ENCODE results near the gene FKBP8. TPM values are rescaled to one million over a fixed set of nuclear protein-coding genes. Genes with fewer than 3 reads are reported as not detected.

FKBP8 gene
- total RNA-seq, 4 donors from 2014 or later, result 139 to 273 (median 205) TPM

- H3K4me1 ChIP-seq, result peaks cover 0 to 25% of the 10 kb centered on the region in 2 donors
- no peak for DNase-seq
- TF ChIP-seq POLR2A (IDR thresholded peaks at IDR 0.05) (no peak), CTCF (IDR thresholded peaks at IDR 0.05) (no peak)
- H3K4me3 ChIP-seq, result no peak overlapping the region
- peak overlapping the region; percentile 38 to 62 for H3K27ac ChIP-seq
- no peaks in the 10 kb centered on the region for H3K36me3 ChIP-seq
- intact Hi-C loops (cut with DNase I; ENCODE audit: low total_unique reads), result no loop called here
- H3K27me3 ChIP-seq, result no peaks in the 10 kb centered on the region
- no peaks in the 10 kb centered on the region for H3K9me3 ChIP-seq
Measured at GRCh38 chr19:18508585-18508984, 34.8 kb downstream of the FKBP8 start.

- H3K4me1 ChIP-seq, result peaks cover 0 to 22% of the 10 kb centered on the region in 2 donors
- no peak overlapping the region for H3K4me3 ChIP-seq
- TF ChIP-seq CTCF (IDR thresholded peaks at IDR 0.05) (peak in 1 of 4 experiments; percentile 17), POLR2A (IDR thresholded peaks at IDR 0.05) (no peak)
- H3K27me3 ChIP-seq, result no peaks in the 10 kb centered on the region
- no peaks in the 10 kb centered on the region for H3K9me3 ChIP-seq
- intact Hi-C loops (cut with DNase I; ENCODE audit: low total_unique reads), result no loop called here
- H3K27ac ChIP-seq, result peak overlapping the region; percentile 38 to 62
- no peak for DNase-seq
- H3K36me3 ChIP-seq, result no peaks in the 10 kb centered on the region
Measured at GRCh38 chr19:18507727-18508440, 35.5 kb downstream of the FKBP8 start.

GRCh38 chr19:18507021-18507726 is 36.2 kb downstream of the FKBP8 start:
- DNase-seq, result no peak
- H3K36me3 ChIP-seq, result no peaks in the 10 kb centered on the region
- H3K9me3 ChIP-seq, result no peaks in the 10 kb centered on the region
- H3K4me3 ChIP-seq, result no peak overlapping the region
- no peaks in the 10 kb centered on the region for H3K27me3 ChIP-seq
- TF ChIP-seq POLR2A (IDR thresholded peaks at IDR 0.05) (no peak), CTCF (IDR thresholded peaks at IDR 0.05) (no peak)
- intact Hi-C loops (cut with DNase I; ENCODE audit: low total_unique reads), result no loop called here
- H3K27ac ChIP-seq, result peak overlapping the region; percentile 33 to 62
- peaks cover 0 to 22% of the 10 kb centered on the region in 2 donors for H3K4me1 ChIP-seq

- Histone ChIP-seq H3K9me3 (no peaks in the 10 kb centered on the region), H3K36me3 (no peaks in the 10 kb centered on the region), H3K4me1 (peaks cover 0 to 28% of the 10 kb centered on the region in 2 donors), H3K27me3 (no peaks in the 10 kb centered on the region), H3K27ac (peak overlapping the region; percentile 33 to 62), H3K4me3 (no peak overlapping the region)
- intact Hi-C loops (cut with DNase I; ENCODE audit: low total_unique reads), result no loop called here
- no peak for DNase-seq
- TF ChIP-seq CTCF (IDR thresholded peaks at IDR 0.05) (no peak), POLR2A (IDR thresholded peaks at IDR 0.05) (no peak)
Measured at GRCh38 chr19:18506101-18506930, 37.1 kb downstream of the FKBP8 start.
